Measurements from ENCODE around the gene SLC9A5. TPM values are rescaled to one million over a fixed set of nuclear protein-coding genes. Genes with fewer than 3 reads are reported as not detected.

Gene SLC9A5
- total RNA-seq, 1 donor from 2014 or later: 4.4 TPM

- Mint-ChIP-seq H3K9me3 (no peaks in the 10 kb centered on the region), H3K27me3 (ENCODE audit: low read depth) (no peaks in the 10 kb centered on the region), H3K4me3 (no peak overlapping the region), H3K4me1 (peaks cover 22% of the 10 kb centered on the region), H3K36me3 (ENCODE audit: low read depth) (peaks cover 12% of the 10 kb centered on the region), H3K27ac (ENCODE audit: unreplicated experiment) (no peak overlapping the region)
- no peak for TF ChIP-seq CTCF (conservative IDR thresholded peaks at IDR 0.05)
- no peak for DNase-seq (ENCODE audit: low read depth, low spot score)
These were observed 8.3 kb upstream of the SLC9A5 start for GRCh38 chr16:67240506-67240905.

GRCh38 chr16:67241008-67241900 is 7.5 kb upstream of the SLC9A5 start:
- Mint-ChIP-seq H3K9me3 (no peaks in the 10 kb centered on the region), H3K27me3 (ENCODE audit: low read depth) (no peaks in the 10 kb centered on the region), H3K27ac (ENCODE audit: unreplicated experiment) (peak overlapping the region; percentile 30), H3K4me1 (peaks cover 26% of the 10 kb centered on the region), H3K4me3 (peak overlapping the region; percentile 67), H3K36me3 (ENCODE audit: low read depth) (peaks cover 8% of the 10 kb centered on the region)
- no peak for TF ChIP-seq CTCF (conservative IDR thresholded peaks at IDR 0.05)
- DNase-seq (ENCODE audit: low read depth, low spot score): no peak

- H3K36me3 Mint-ChIP-seq (ENCODE audit: low read depth): peaks cover 4% of the 10 kb centered on the region
- no peak overlapping the region for H3K27ac Mint-ChIP-seq (ENCODE audit: unreplicated experiment)
- no peak for DNase-seq (ENCODE audit: low read depth, low spot score)
- H3K4me1 Mint-ChIP-seq: peaks cover 26% of the 10 kb centered on the region
- H3K27me3 Mint-ChIP-seq (ENCODE audit: low read depth): no peaks in the 10 kb centered on the region
- no peak overlapping the region for H3K4me3 Mint-ChIP-seq
- no peaks in the 10 kb centered on the region for H3K9me3 Mint-ChIP-seq
- no peak for TF ChIP-seq CTCF (conservative IDR thresholded peaks at IDR 0.05)
These were observed 6.5 kb upstream of the SLC9A5 start for GRCh38 chr16:67242138-67242730.

GRCh38 chr16:67243481-67243880 is 5.3 kb upstream of the SLC9A5 start:
- no peak overlapping the region for H3K27ac Mint-ChIP-seq (ENCODE audit: unreplicated experiment)
- no peak for DNase-seq (ENCODE audit: low read depth, low spot score)
- peaks cover 10% of the 10 kb centered on the region for H3K27me3 Mint-ChIP-seq (ENCODE audit: low read depth)
- no peaks in the 10 kb centered on the region for H3K36me3 Mint-ChIP-seq (ENCODE audit: low read depth)
- no peak for TF ChIP-seq CTCF (conservative IDR thresholded peaks at IDR 0.05)
- H3K9me3 Mint-ChIP-seq: no peaks in the 10 kb centered on the region
- peaks cover 28% of the 10 kb centered on the region for H3K4me1 Mint-ChIP-seq
- peak overlapping the region; percentile 38 for H3K4me3 Mint-ChIP-seq

GRCh38 chr16:67244387-67245185 is 4.2 kb upstream of the SLC9A5 start:
- Mint-ChIP-seq H3K27me3 (ENCODE audit: low read depth) (peaks cover 19% of the 10 kb centered on the region), H3K4me3 (peak overlapping the region; percentile 85), H3K36me3 (ENCODE audit: low read depth) (no peaks in the 10 kb centered on the region), H3K27ac (ENCODE audit: unreplicated experiment) (no peak overlapping the region), H3K9me3 (no peaks in the 10 kb centered on the region), H3K4me1 (peaks cover 31% of the 10 kb centered on the region)
- no peak for DNase-seq (ENCODE audit: low read depth, low spot score)
- TF ChIP-seq CTCF (conservative IDR thresholded peaks at IDR 0.05): no peak
